Muscle of back (tissue), 11 donors: ENCODE results near the gene PARVG. TPM values are rescaled to one million over a fixed set of nuclear protein-coding genes. Genes with fewer than 3 reads are reported as not detected.

Experiments used
- DNase-seq, 3 donors: peaks; one replicate each; pipeline versions ENCODE4 v3.0.0 to v3.0.0-alpha.2; 2013
- polyA plus RNA-seq, 10 donors: library from polyadenylated mRNA; unstranded; fragments of 120-200 nt; gene quantifications; one replicate each; pipeline ENCODE4 v1.2.1, GENCODE V29; 2013; ENCODE audit not compliant: insufficient read length in 10 of 10

PARVG gene
- polyA plus RNA-seq, 10 donors = 1.8 to 7.3 (median 3.4) TPM

DNA sequence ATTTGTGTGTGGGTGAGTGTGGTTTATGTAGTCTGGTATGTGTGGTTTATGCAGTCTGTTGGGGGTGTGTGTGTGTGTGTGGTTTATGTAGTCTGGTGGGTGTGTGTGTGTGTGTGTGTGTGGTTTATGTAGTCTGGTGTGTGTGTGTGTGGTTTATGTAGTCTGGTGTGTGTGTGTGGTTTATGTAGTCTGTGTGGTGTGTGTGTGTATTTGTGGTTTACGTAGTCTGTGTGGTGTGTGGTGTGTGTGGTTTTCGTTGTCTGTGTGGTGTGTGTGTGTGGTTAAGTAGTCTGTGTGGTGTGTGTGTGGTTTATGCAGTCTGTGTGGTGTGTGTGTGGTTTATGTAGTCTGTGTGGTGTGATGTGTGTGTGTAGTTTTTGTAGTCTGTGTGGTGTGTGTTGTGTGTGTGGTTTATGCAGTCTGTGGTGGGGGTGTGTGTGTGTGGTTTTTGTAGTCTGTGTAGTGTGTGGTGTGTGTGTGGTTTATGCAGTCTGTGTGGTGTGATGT is 26.2 kb upstream of the PARVG start:
- DNase-seq = peak in 1 of 3 donors; percentile 34

DNA sequence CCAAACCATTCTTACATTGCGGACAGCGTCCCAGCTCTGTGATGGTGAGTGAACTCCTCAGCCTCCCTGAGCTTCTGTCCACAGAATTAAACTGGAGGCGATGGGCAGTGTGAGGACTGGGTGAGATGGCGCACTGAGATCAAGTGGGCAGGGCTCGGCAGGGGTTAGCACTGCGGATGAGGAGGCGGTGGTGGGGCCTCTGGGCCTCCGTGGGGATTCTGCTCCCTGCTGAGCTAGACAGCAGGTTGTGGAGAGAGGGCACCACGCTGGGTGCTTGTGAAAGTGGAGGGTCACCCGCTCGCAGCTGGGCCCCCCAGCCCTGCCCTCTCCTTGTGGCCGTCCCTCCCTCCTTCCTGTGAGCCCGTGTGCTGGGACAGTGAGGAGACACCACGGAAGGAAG is 25.6 kb upstream of the PARVG start:
- no peak for DNase-seq

DNA sequence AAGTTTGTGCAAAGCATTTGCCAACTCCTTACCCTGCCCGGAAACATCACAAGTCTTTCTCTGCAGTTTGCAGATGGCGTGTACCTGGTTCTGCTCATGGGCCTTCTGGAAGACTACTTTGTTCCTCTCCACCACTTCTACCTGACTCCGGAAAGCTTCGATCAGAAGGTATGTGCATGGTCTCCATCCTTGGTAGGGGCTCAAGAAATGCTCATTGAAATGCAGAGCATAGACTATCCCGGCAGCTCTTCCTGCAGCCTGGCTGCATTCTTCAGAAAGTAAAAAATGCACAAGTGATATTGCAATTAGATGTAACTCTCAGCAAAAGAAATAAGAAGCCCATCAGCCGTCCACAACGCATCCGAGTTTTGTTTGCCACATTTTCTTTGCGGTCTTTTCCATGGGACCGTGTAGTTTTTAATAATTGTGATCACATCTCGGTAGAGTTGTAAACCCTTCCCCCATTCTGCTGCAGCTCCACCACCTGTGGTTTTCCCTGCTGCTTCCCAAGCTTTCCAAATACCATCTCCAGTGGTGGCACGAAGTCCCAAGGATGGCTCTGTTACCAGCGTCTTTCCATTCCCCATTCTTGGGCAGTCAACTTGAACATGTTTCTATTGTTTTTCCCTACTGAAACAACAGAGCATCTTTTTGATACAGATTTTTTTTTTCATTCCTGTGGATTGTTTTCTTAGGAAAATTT is 22.7 kb upstream of the PARVG start:
- DNase-seq = no peak

DNA sequence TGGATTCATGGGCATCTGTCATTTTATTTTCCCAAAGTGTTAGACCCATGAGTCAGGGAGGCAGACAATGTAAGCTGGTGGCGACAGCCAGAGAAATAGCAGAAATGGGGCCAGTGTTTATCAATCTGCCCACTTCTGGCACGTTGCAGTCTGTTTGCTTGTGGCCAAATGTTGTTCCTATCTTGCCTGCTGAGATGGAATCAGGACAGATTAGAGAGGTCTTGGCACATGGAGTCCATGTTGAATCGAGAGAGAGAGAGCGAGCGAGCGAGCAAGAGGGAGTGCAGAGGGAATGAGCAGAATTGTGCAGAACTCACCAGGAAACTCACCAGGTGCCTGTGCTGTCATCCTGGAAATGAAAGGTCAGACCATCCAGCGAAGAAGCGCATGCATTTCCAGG is 21.9 kb upstream of the PARVG start:
- no peak for DNase-seq

DNA sequence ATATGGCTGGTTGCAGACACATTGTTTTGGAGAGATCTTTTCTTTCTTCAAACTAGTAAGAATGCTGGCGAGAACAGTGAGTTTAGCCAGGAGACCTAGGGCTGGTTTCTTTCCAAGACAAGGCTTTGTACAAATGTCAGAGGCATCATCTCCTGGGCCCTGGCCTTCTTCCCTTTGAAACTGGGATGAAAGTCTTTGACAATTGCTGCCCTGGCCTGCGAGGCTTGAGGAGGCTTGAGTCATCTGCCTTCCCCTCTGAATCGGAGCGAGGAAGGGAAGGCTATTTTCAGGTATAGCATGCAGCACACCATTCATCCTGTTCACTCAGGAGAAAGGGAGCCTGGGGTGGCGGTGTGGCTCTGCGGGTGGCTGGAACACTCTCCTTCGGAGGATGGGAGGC is 21.5 kb upstream of the PARVG start:
- no peak for DNase-seq

DNA sequence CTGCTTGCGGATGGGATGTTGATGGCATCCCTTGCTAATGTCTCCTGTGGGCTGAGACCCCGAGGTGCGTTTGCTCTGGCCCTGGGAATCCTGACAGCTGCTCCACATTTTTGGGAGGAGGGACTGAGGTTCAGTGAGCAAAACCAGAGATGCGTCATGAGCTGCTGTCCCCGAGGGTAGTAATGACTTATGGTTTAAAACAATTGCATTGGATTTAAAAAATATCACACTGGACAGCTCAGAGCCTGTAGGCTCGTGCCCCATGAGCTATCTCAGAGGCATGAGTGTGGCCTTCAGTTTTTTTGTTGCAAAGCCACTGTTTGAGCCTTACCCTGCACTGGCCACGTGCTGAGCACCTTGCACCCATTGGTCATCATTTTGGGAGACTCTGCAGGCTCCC is 20.9 kb upstream of the PARVG start:
- no peak for DNase-seq

DNA sequence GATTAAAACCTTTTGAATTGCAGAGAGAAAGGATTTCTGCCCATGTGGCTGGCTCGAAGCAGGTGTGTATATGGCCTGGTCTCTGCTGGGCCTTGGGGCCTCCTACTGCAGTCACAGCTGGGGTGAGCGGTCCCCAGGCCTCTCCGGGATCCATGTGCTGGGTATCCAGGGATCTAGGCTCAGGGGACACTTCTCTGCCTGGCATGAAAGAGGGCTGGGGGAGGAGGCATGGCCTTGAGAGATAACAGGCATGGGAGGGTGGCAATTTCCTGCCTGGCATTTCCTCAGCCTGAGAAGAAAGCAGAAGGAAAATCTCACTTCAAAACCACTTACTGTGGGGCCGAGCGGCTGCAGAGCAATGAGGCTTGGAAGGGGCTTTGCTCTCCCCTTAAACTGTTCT is 20.3 kb upstream of the PARVG start:
- no peak for DNase-seq

DNA sequence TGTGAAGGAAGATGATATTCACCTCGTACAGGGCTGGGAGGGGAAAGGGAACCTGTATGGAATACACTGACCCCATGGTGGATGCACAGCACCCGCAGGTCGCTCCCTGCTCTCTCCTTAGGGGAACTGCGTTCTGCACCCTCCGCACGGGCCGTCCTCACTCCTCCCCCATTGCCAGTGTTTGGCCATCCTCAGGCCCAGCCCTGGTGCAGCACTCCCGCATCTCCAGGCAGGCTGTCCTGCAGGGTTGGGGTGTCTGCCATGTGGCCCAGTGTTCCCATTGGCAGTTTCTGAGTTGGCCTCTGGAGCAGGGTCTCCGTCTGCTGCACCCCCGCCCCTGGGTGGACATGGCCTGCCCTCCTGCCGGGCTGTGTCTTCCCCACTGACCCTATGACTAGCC is 19.1 kb upstream of the PARVG start:
- no peak for DNase-seq

DNA sequence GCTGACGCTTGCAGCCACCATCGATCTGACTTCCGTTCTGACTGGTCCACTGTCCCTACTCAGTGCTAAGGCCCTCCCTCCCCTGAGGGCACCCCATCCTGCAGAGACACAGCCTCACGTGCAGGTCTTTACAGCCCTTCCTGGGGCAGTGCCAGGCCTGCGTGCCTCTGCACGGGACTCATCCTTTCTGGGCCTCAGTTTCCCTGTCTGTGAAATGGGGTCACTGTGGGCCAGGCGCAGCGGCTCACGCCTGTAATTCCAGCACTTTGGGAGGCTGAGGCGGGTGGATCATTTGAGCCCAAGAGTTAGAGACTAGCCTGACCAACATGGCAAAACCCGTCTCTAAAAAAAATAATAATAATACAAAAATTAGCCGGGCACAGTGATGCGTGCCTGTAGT is 17.8 kb upstream of the PARVG start:
- DNase-seq = no peak

DNA sequence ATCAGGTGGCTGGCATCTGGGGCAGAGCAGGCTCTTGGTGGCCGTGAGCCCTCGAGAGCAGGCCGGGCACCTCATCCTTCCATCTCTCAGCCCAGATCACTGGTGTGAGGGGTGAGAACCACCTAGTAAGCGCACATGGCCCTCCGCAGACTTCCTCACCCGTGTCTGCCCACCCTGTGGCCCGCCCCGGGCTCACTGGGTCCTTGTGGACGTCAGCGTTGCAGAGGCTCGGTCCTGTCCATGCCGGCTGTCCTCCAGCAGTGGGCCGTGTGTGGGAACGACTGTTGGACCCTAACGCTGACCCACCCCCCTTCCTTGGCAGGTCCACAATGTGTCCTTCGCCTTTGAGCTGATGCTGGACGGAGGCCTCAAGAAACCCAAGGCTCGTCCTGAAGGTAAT is 17.2 kb upstream of the PARVG start:
- DNase-seq = no peak

DNA sequence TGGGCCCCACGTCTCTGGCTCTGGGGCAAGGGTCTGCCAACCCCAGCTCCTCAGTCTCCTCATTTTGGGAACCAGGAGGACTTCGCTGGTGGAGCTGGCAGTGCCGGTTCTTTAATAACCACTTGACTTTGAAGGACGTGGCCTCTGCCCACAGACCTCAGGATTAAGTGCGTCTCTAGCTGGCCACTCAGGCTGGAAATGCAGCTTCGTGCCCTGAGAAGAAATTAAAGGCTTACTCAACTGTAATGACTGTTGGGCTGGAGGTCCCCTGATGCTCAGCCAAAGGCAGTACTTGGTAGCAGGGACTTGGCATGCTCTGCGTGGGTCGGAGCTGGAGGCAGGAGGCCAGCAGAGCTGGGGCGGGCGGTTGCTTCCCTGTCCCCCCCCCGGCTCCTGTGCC is 16.7 kb upstream of the PARVG start:
- DNase-seq = no peak

DNA sequence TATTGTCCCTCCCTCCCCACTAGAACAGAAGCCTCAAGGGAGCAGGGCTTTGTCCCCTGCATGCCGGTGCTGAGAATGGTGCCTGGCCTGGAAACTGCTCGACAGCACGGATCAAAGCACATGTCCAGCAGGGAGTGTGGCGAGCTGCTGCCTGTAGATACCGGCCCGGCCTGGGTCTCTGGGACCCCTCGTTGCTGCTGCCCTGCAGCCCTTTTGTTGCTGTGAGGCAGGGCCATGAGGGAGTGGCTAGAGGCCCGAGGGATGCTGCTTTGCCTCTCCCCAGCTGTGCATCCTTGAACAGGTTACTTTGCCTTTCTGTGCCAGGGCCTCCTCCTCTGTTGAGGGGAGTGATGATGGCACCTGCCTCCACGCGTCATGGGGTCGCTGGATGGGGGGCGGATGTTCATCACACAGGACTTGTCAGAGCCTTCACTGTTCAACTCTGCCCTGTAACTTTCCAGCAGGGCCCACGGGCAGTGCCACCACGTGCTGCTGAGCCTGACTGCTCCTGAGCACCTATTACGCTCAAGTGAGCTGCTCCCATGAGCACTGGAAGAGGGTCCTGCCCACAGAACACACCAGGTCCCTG is 15.3 kb upstream of the PARVG start:
- no peak for DNase-seq

DNA sequence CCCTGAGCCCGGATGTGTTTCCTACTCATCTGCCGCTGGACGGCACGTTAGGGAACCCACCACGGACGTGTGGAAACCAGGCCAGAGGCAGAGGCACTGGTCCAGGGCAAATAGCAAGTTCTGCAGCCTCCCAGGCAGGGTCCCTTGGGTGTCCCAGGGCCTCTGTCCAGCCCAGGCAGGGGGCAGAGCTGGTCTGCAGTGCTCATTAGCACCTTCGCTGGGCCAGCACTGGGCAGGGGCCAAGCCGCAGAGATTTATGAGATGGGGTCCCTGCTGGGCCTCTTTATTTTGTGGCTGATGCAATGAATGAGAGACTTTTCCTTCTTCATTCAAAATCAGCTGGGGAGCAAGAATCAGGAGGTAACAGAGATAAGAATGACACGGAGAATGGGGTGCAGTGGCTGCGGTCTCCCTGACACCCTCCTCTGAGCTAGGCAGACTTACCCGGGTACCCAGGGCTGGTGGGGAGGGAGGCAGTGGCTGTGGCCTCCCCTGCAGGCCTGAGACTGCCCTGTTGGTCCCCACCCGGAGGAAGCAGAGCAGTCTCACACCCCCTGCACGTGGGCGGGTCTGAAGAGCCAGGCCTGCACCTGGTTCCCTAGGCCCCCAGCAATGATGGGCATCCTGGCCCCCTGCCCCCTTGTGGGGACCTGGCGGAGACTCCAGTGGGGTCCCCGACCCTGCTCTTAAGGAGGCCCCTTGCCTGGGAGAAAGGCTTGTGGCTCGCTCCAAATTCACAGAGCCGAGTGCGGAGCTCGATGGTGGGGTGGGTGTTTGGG is 14.0 kb upstream of the PARVG start:
- no peak for DNase-seq

DNA sequence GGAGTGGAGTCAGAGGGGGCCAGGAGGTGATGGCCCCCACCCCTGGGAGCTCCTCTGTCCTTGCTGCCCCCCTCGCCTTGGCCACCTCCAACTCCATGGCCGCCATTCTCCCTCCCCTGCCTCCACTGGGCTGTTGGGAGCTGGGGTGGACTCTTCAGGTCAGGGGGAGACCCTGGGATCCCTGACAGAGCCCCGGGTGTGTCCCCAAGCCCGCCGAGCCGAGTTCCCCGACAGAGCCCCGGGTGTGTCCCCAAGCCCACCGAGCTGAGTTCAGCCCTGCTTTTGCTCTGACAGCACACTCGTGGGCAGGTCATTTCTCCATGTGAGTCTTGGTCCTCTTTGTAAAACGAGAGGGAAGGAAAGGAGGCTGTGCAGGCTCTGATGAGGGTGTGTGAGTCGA is 13.2 kb upstream of the PARVG start:
- DNase-seq = no peak

DNA sequence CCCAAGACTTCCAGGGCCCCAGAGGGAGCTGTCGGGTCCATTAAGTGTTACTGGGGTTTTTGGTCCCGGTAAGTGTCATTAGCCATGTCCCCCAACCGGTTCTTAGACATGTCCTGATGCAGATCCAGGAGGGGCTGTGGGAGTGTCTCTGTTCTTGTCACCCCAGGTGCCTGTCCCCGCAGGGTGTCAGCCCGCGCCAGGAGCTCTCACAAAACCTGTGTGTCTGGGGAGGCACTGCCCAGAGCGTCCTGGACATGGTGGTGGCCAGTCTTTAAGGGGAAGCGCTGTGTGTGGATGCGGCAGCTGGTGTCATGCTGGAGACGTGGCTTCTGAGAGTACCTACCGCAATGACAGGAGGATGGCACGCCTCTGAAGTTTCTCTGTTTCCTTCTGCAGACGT is 12.5 kb upstream of the PARVG start:
- DNase-seq = no peak

DNA sequence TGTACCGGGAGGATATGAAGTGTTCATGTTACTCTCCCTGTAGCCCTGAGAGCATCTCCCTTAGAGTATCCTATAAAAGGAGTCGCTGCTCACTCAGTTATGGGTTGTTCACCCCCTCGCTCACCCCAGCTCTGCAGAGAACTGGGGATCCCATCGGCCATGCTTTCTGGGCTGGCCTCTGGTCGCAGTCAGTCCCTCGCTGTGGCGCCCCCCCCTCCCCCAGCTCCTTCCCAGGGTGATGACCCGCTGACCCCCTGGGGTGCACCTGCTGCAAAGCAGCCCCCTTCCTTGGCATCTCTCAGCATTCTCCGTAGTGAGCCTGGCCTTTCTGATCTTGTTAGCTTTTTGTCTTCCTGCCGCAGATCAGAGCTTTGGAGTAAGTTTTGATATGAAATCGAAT is 10.3 kb upstream of the PARVG start:
- no peak for DNase-seq

DNA sequence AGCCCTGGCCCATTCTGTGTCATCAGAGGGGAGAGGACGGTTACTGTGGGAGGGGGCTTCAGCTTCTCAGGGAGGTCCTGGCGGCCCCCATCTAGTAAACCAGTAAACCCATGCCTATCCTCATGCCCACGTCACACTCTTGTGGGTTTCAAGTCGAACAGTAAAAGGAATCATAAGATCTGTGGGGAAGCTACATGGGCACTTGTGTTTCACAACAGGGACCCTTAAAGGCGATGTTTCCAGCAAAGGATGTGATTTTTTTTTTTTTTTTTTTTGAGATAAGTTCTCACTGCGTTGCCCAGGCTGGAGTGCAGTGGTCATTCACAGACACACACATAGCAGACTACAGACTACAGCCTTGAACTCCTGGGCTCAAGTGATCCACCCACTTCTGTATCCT is 9.2 kb upstream of the PARVG start:
- no peak for DNase-seq

DNA sequence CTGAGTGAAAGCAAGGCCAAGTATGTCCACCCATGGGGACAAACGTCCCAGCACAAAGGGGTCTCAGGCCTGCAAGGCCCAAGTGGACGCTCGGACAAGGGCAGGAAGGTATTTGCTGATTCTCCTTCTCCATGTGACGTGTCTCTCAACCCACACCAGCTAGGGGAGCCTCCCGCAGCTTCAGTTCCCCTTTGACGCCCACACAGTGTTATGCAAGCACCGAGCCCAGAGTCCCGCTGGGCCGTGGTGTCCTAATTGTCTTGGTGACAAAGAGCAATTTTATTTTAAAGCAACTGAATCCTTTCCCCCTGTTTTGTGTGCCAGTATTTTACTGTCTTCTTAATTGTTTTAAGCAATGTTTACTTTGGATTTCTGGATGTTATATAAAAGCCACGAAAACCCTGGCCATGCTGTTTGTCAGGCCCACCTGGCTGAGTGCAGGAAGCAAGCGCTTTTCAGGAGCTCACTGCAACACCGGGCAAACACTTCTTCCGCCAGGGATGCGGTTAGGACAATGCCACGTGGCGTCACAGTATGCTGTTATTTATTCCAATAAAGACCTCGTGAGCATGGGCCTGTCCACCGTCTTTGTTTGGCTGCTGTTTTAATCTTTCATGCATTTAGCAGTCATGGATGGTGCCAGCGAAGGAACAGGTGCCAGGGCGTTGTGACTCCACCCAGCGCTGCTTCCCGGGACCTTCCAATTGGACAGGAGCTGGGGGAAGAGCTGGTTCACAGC is 8.2 kb upstream of the PARVG start:
- DNase-seq = peak in 1 of 3 donors; percentile 43

DNA sequence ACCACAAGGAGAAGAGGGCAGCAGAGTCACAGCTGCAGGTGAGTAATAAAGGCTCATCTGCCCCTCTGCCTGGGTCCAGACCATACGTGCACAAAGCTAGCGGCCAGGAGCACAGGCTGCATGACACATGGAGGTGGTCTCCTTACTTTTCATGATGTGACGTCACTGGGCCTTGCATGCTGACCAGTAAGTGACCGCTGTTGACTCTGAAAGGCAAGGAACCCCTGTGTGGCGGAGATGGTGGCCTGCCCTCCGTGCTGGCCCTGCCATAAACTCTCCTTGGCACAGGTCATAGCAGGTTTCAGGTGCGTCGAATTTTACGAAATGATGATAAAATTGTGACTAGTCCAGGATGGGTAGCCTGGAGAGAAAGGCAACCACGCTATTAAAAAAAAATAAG is 7.6 kb upstream of the PARVG start:
- DNase-seq = no peak

DNA sequence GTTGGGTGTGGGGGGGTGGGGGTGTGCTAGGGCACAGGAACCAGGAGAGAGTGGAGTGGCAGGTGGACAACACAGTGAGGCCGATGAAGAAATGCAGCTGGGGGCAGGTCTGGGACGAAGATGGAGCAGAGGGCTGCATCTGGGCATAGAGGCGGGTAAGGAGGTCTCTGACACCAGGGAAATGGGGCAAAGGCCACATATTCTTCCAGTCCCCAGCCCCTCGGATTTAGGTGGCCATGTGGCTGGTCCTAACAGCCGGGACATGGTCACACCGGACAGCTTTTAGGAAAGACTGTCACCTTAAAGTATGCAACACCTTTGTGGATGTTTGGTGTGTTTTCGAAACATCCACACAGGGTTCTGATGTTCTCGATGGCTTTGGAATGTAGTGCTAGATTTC is 5.0 kb upstream of the PARVG start:
- no peak for DNase-seq

DNA sequence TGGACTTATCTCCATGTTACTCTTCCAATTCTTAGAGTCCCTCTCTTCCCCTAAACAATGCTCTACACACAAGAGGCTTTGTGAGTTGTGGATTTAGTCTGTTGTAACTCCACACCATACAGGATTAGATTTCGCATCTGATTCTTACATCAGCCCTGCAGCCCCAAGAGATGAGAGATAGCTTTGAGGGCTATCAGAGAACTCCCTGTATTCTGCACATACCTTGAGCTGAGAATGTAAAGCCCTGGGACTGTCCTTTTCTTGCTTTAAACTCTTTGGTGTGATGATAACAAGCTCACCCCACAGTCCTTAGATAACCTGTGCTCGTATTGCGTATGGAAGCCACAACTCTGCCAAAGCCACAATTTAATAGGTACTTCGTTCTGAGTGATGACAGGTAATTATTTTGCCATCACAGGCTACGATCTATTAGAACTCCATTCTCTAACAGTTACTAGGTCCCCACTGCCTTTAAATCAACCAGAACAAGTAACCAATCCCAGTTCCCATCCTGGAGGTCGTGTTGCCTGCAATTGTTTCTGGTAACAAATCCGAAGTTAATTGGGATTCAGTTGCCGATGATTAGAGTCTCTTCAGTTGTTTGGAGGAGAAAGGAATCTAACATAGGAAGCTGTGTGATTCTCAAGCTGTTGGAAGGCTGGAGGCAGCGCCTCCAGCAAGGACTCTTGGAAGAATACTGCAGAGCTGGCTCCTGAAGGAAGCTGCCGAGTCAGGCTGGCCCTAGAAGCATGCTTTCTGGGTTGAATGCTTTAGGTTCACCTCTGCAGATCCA is 1.3 kb upstream of the PARVG start:
- no peak for DNase-seq
